WTC11 (cell line): Measurements from ENCODE around the gene RCAN2. TPM values are rescaled to one million over a fixed set of nuclear protein-coding genes. Genes with fewer than 3 reads are reported as not detected.

Experiments
- ATAC-seq: fragments of 200-7000 bp; cut with Tn5 transposase; 2 replicates; pipeline ENCODE4 v1.10.0; 2021; ENCODE audit warnings: mild to moderate bottlenecking, moderate library complexity
- CTCF ChIA-PET: fragments of 300-600 bp; sonication (Branson Sonifier 250); formaldehyde crosslinking; loops from one replicate; lab custom pipeline; 2021; ENCODE audit warnings: antibody characterized with exemption; lab: Charles Lee
- POLR2A ChIA-PET: fragments of 350-600 bp; sonication (Branson Sonifier 250); formaldehyde crosslinking; loops from one replicate; lab custom pipeline; 2021; ENCODE audit warnings: antibody characterized with exemption; lab: Charles Lee
- DNase-seq: peaks from one replicate; pipeline ENCODE4 v3.0.0; 2021; ENCODE audit warnings: low spot score
- H3K27ac Mint-ChIP-seq: 2 replicates; pipeline ENCODE4 v1.8.0; 2021; ENCODE audit warnings: mixed read lengths
- H3K27me3 Mint-ChIP-seq: 2 replicates; pipeline ENCODE4 v1.8.0; 2021; ENCODE audit warnings: low read depth, mild to moderate bottlenecking, moderate library complexity, mixed read lengths
- H3K36me3 Mint-ChIP-seq: 2 replicates; pipeline ENCODE4 v1.8.0; 2021; ENCODE audit warnings: mixed read lengths
- H3K4me1 Mint-ChIP-seq: 2 replicates; pipeline ENCODE4 v1.8.0; 2022; ENCODE audit warnings: mixed read lengths
- H3K4me3 Mint-ChIP-seq: 2 replicates; pipeline ENCODE4 v1.8.0; 2021; ENCODE audit warnings: mild to moderate bottlenecking, moderate library complexity, mixed read lengths
- H3K9me3 Mint-ChIP-seq: 2 replicates; pipeline ENCODE4 v1.8.0; 2021; ENCODE audit warnings: mixed read lengths
- AFF4 ChIP-seq: sonication (generic); formaldehyde crosslinking; IDR thresholded peaks from 2 replicates; pipeline ENCODE4 v1.8.1; 2023; ENCODE audit warnings: mild to moderate bottlenecking, missing genetic modification reagents, borderline replicate concordance
- CREM ChIP-seq: sonication (generic); formaldehyde crosslinking; IDR thresholded peaks from 2 replicates; pipeline ENCODE4 v1.8.1; 2022; ENCODE audit warnings: mild to moderate bottlenecking, missing genetic modification reagents, moderate library complexity
- EMX1 ChIP-seq: fragments of 250-450 bp; sonication (Bioruptor Pico); IDR thresholded peaks from 2 replicates; pipeline ENCODE4 v1.8.0; 2021; ENCODE audit warnings: mild to moderate bottlenecking
- ESRRA ChIP-seq: sonication (generic); formaldehyde crosslinking; IDR thresholded peaks from 2 replicates; pipeline ENCODE4 v1.8.1; 2022; ENCODE audit warnings: mild to moderate bottlenecking, missing genetic modification reagents, borderline replicate concordance
- GABPB1 ChIP-seq: sonication (generic); formaldehyde crosslinking; IDR thresholded peaks from 2 replicates; pipeline ENCODE4 v1.8.1; 2023; ENCODE audit warnings: mild to moderate bottlenecking, missing genetic modification reagents
- IRF2 ChIP-seq: sonication (generic); formaldehyde crosslinking; IDR thresholded peaks from 2 replicates; pipeline ENCODE4 v1.8.0; 2022; ENCODE audit warnings: low read depth, missing genetic modification reagents, borderline replicate concordance
- JAZF1 ChIP-seq: fragments of 250-450 bp; sonication (Bioruptor Pico); IDR thresholded peaks from 2 replicates; pipeline ENCODE4 v1.9.0; 2021; ENCODE audit warnings: moderate library complexity, mild to moderate bottlenecking, inconsistent platforms
- JUN ChIP-seq: sonication (generic); formaldehyde crosslinking; IDR thresholded peaks from 2 replicates; pipeline ENCODE4 v1.8.0; 2023; ENCODE audit warnings: mild to moderate bottlenecking, missing genetic modification reagents
- MAX ChIP-seq: sonication (generic); formaldehyde crosslinking; IDR thresholded peaks from 2 replicates; pipeline ENCODE4 v1.8.0; 2022; ENCODE audit warnings: mild to moderate bottlenecking, missing genetic modification reagents
- OVOL2 ChIP-seq: fragments of 250-450 bp; sonication (Bioruptor Pico); IDR thresholded peaks from 2 replicates; pipeline ENCODE4 v1.9.0; 2021; ENCODE audit warnings: mild to moderate bottlenecking, borderline replicate concordance
- SOX15 ChIP-seq: fragments of 250-450 bp; sonication (Bioruptor Pico); IDR thresholded peaks from 2 replicates; pipeline ENCODE4 v1.9.0; 2021; ENCODE audit warnings: mild to moderate bottlenecking
- TEAD1 ChIP-seq: sonication (generic); formaldehyde crosslinking; IDR thresholded peaks from 2 replicates; pipeline ENCODE4 v1.8.0; 2022; ENCODE audit warnings: mild to moderate bottlenecking, missing genetic modification reagents
- ZBTB21 ChIP-seq: sonication (generic); formaldehyde crosslinking; IDR thresholded peaks from 2 replicates; pipeline ENCODE4 v1.8.1; 2023; ENCODE audit warnings: mild to moderate bottlenecking, missing genetic modification reagents, borderline replicate concordance
- ZNF219 ChIP-seq: sonication (generic); formaldehyde crosslinking; IDR thresholded peaks from 2 replicates; pipeline ENCODE4 v1.8.0; 2023; ENCODE audit warnings: missing genetic modification reagents, mild to moderate bottlenecking, borderline replicate concordance
- ZNF512 ChIP-seq: sonication (generic); formaldehyde crosslinking; IDR thresholded peaks from 2 replicates; pipeline ENCODE4 v1.8.1; 2022; ENCODE audit warnings: missing genetic modification reagents, borderline replicate concordance
- ZNF671 ChIP-seq: fragments of 250-450 bp; sonication (Bioruptor Pico); IDR thresholded peaks from 2 replicates; pipeline ENCODE4 v1.8.0; 2021; ENCODE audit warnings: mild to moderate bottlenecking
- total RNA-seq: library from RNA; stranded (reverse); gene quantifications from 3 replicates; pipeline ENCODE4 v1.2.3, GENCODE V29; 2021

RCAN2 gene
- total RNA-seq, 1 experiment from 2014 or later = 3.9 TPM

DNA sequence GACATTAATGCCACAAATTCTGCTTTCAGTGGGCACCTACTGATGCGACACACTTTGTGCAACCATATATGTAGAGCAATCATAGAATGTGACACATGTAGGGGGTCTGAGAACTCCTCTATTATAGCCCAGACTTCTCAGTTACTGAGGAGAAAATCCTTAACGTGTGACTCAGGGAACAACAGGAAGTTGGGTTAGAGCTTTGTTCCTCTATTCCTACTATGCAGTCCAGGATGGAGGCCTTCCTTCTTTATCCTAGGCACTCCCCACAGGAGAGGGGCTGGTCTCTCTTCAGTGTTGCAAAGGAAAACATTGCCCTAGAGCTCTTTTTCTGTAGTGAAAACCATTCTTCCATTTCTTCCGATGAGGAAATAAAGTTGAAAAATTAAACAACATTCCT lies 39.6 kb upstream of the RCAN2 start (continued):
- TF ChIP-seq IRF2 (CRISPR knock-in tag) = no peak
- TF ChIP-seq ZNF671 (CRISPR knock-in tag) = no peak
- no peak for TF ChIP-seq ESRRA (CRISPR knock-in tag)
- no peak for TF ChIP-seq JAZF1
- no peak for TF ChIP-seq SOX15
- no peak for TF ChIP-seq MAX
- no peak for TF ChIP-seq AFF4 (CRISPR knock-in tag)
- no peak for TF ChIP-seq CREM (CRISPR knock-in tag)
- no peak for TF ChIP-seq JUN (CRISPR knock-in tag)

- Mint-ChIP-seq H3K9me3 (no peaks in the 10 kb centered on the region), H3K27me3 (no peaks in the 10 kb centered on the region), H3K4me3 (no peak overlapping the region), H3K36me3 (no peaks in the 10 kb centered on the region), H3K4me1 (peaks cover 24% of the 10 kb centered on the region), H3K27ac (no peak overlapping the region)
- ATAC-seq (no peak), DNase-seq (no peak)
- ChIA-PET CTCF (interaction anchor here (1.7 kb wide), 1 partner anchor 38 kb away, joined by 5 read pairs; the partner anchor contains the start of gene RCAN2), POLR2A (no interaction called here)
- TF ChIP-seq GABPB1 (CRISPR knock-in tag) = no peak
- TF ChIP-seq ZNF219 (CRISPR knock-in tag) = no peak
- TF ChIP-seq OVOL2 (CRISPR knock-in tag) = no peak
- TF ChIP-seq ZBTB21 (CRISPR knock-in tag) = no peak
- no peak for TF ChIP-seq AFF4 (CRISPR knock-in tag)
- no peak for TF ChIP-seq TEAD1 (CRISPR knock-in tag)
- TF ChIP-seq EMX1 = no peak
- TF ChIP-seq ZNF512 (CRISPR knock-in tag) = no peak
Measured at GRCh38 chr6:46528961-46529750, 37.9 kb upstream of the RCAN2 start.
